OCI-LY1 (cell line): ENCODE results near the gene ZBTB1.

ENCODE experiments used
- H2AFZ ChIP-seq: fragments of 200-600 bp; sonication (generic), shearing (Covaris generic); 2 replicates; pipeline ENCODE4 v1.6.0; 2014; ENCODE audit warnings: antibody characterized with exemption, mild to moderate bottlenecking, low read length
- H3F3A ChIP-seq: fragments of 200-600 bp; sonication (generic), shearing (Covaris generic); 2 replicates; pipeline ENCODE4 v1.6.0; 2014; ENCODE audit warnings: mild to moderate bottlenecking, antibody characterized with exemption, low read length, moderate library complexity; ENCODE audit not compliant: insufficient read depth
- H3K27ac ChIP-seq: fragments of 200-600 bp; sonication (generic); 2 replicates; pipeline ENCODE4 v1.5.1; 2014; ENCODE audit warnings: low read length, mixed run types, mild to moderate bottlenecking, low read depth; ENCODE audit not compliant: poor library complexity, severe bottlenecking
- H3K27me3 ChIP-seq: fragments of 200-600 bp; sonication (generic); 2 replicates; pipeline ENCODE4 v1.6.0; 2014; ENCODE audit warnings: antibody characterized with exemption, mild to moderate bottlenecking, low read length, moderate library complexity; ENCODE audit not compliant: insufficient read depth
- H3K36me3 ChIP-seq: fragments of 200-600 bp; sonication (generic); 2 replicates; pipeline ENCODE4 v1.6.1; 2014; ENCODE audit warnings: mild to moderate bottlenecking, antibody characterized with exemption, low read length, moderate library complexity, mixed read lengths; ENCODE audit not compliant: insufficient read depth
- H3K4me1 ChIP-seq: fragments of 200-600 bp; sonication (generic); 2 replicates; pipeline ENCODE4 v1.5.1; 2014; ENCODE audit warnings: mild to moderate bottlenecking, low read length, moderate library complexity; ENCODE audit not compliant: insufficient read depth, severe bottlenecking
- H3K4me2 ChIP-seq: fragments of 200-600 bp; sonication (generic), shearing (Covaris generic); 2 replicates; pipeline ENCODE4 v1.6.1; 2014; ENCODE audit warnings: low read length
- H3K4me3 ChIP-seq: fragments of 200-600 bp; sonication (generic); 2 replicates; pipeline ENCODE4 v1.5.1; 2014; ENCODE audit warnings: low read length, low read depth, mild to moderate bottlenecking, mixed read lengths; ENCODE audit not compliant: poor library complexity, severe bottlenecking
- H3K79me2 ChIP-seq: fragments of 200-600 bp; shearing (Covaris generic); 2 replicates; pipeline ENCODE4 v1.6.1; 2016; ENCODE audit warnings: mixed run types, low read length, mixed read lengths; ENCODE audit not compliant: insufficient read depth
- H3K9ac ChIP-seq: fragments of 200-600 bp; sonication (generic), shearing (Covaris generic); 2 replicates; pipeline ENCODE4 v1.6.1; 2014; ENCODE audit warnings: mild to moderate bottlenecking, low read length, mixed read lengths
- H3K9me2 ChIP-seq: fragments of 200-600 bp; sonication (generic), shearing (Covaris generic); 2 replicates; pipeline ENCODE4 v1.6.1; 2014; ENCODE audit warnings: low read depth, mild to moderate bottlenecking, low read length, mixed read lengths
- H3K9me3 ChIP-seq: fragments of 200-600 bp; shearing (Covaris generic); 2 replicates; pipeline ENCODE4 v1.6.1; 2014; ENCODE audit warnings: low read length, mixed read lengths
- H4K20me1 ChIP-seq: fragments of 200-600 bp; sonication (generic), shearing (Covaris generic); 2 replicates; pipeline ENCODE4 v1.6.0; 2016; ENCODE audit warnings: mild to moderate bottlenecking, low read length; ENCODE audit not compliant: insufficient read depth
- CTCF ChIP-seq: fragments of 200-600 bp; sonication (generic), shearing (Covaris generic); IDR thresholded peaks from 2 replicates; pipeline ENCODE4 v1.5.1; 2017; ENCODE audit warnings: mild to moderate bottlenecking, antibody characterized with exemption, low read length, moderate library complexity, mixed read lengths
- EZH2 ChIP-seq: fragments of 200-600 bp; sonication (generic), shearing (Covaris generic); IDR thresholded peaks from 2 replicates; pipeline ENCODE4 v1.8.0; 2017; ENCODE audit warnings: borderline replicate concordance, mixed run types, mild to moderate bottlenecking, antibody characterized with exemption, low read length, moderate library complexity, mixed read lengths

Gene ZBTB1

GRCh38 chr14:64561631-64562030, 57.1 kb downstream of the ZBTB1 start:
- no peaks in the 10 kb centered on the region for H3K27me3 ChIP-seq
- no peaks in the 10 kb centered on the region for H3K9me3 ChIP-seq
- no peak for TF ChIP-seq EZH2
- no peak for TF ChIP-seq CTCF
- no peaks in the 10 kb centered on the region for H3F3A ChIP-seq
- no peaks in the 10 kb centered on the region for H3K4me1 ChIP-seq
- H3K27ac ChIP-seq: no peak overlapping the region
- H3K4me2 ChIP-seq: no peak overlapping the region
- no peaks in the 10 kb centered on the region for H3K36me3 ChIP-seq
- H3K9ac ChIP-seq: no peak overlapping the region
- H3K79me2 ChIP-seq: no peaks in the 10 kb centered on the region
- no peaks in the 10 kb centered on the region for H3K9me2 ChIP-seq
- H3K4me3 ChIP-seq: no peak overlapping the region
- no peaks in the 10 kb centered on the region for H4K20me1 ChIP-seq
- no peak overlapping the region for H2AFZ ChIP-seq

GRCh38 chr14:64562436-64562835, 57.9 kb downstream of the ZBTB1 start:
- Histone ChIP-seq H3K9me3 (no peaks in the 10 kb centered on the region), H3K4me3 (no peak overlapping the region), H3K27me3 (no peaks in the 10 kb centered on the region), H3K9ac (no peak overlapping the region), H2AFZ (no peak overlapping the region), H4K20me1 (no peaks in the 10 kb centered on the region), H3K4me2 (no peak overlapping the region), H3K9me2 (no peaks in the 10 kb centered on the region), H3K27ac (no peak overlapping the region), H3K79me2 (no peaks in the 10 kb centered on the region), H3K4me1 (no peaks in the 10 kb centered on the region), H3F3A (no peaks in the 10 kb centered on the region), H3K36me3 (no peaks in the 10 kb centered on the region)
- no peak for TF ChIP-seq CTCF
- no peak for TF ChIP-seq EZH2

GRCh38 chr14:64563696-64564095, 59.1 kb downstream of the ZBTB1 start:
- Histone ChIP-seq H3K4me1 (no peaks in the 10 kb centered on the region), H3K4me3 (no peak overlapping the region), H3K79me2 (no peaks in the 10 kb centered on the region), H3K27me3 (no peaks in the 10 kb centered on the region), H4K20me1 (no peaks in the 10 kb centered on the region), H3K9me3 (no peaks in the 10 kb centered on the region), H3K9me2 (no peaks in the 10 kb centered on the region), H3K9ac (no peak overlapping the region), H3K27ac (no peak overlapping the region), H3K36me3 (no peaks in the 10 kb centered on the region), H3F3A (no peaks in the 10 kb centered on the region), H2AFZ (no peak overlapping the region), H3K4me2 (no peak overlapping the region)
- no peak for TF ChIP-seq EZH2
- TF ChIP-seq CTCF: no peak
